Ovary (tissue), 3 donors: ENCODE data around the gene TPRG1L.
A peak's percentile ranks its signal among the peaks of the same experiment; 100 is the strongest.

ENCODE experiments used
- EP300 ChIP-seq: sonication (generic); formaldehyde crosslinking; IDR thresholded peaks from one replicate; pipeline ENCODE4 v1.6.1; 2017; ENCODE audit warnings: antibody characterized with exemption
- POLR2A ChIP-seq: fragments of 450-650 bp; IDR thresholded peaks from one replicate; pipeline ENCODE4 v1.6.1; 2017; ENCODE audit warnings: antibody characterized with exemption, mild to moderate bottlenecking, moderate library complexity
- TF ChIP-seq, protein P1 (sequence below), 3 donors: fragments of 450-650 bp in 2 of 3; fragments of 200-600 bp in 1 of 3; IDR thresholded peaks; one replicate each; pipeline versions ENCODE4 v1.5.1 to v1.8.0; 2016 to 2022; ENCODE audit warnings: antibody characterized with exemption in 3 of 3, mild to moderate bottlenecking in 1 of 3
- donor health status: DM: no; HTN: no; CAD: no.

- TF ChIP-seq, protein P1, sequence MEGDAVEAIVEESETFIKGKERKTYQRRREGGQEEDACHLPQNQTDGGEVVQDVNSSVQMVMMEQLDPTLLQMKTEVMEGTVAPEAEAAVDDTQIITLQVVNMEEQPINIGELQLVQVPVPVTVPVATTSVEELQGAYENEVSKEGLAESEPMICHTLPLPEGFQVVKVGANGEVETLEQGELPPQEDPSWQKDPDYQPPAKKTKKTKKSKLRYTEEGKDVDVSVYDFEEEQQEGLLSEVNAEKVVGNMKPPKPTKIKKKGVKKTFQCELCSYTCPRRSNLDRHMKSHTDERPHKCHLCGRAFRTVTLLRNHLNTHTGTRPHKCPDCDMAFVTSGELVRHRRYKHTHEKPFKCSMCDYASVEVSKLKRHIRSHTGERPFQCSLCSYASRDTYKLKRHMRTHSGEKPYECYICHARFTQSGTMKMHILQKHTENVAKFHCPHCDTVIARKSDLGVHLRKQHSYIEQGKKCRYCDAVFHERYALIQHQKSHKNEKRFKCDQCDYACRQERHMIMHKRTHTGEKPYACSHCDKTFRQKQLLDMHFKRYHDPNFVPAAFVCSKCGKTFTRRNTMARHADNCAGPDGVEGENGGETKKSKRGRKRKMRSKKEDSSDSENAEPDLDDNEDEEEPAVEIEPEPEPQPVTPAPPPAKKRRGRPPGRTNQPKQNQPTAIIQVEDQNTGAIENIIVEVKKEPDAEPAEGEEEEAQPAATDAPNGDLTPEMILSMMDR (IDR thresholded peaks at IDR 0.05), result no peak
- TF ChIP-seq POLR2A (peak; percentile 10), EP300 (no peak)
These were observed at the start of gene TPRG1L for GRCh38 chr1:3624200-3625136.
